ENCODE data around the gene STON2.
"Not testable (repeated sequence)": the region's sequence is repeated elsewhere in the genome, so short reads cannot be mapped to it uniquely, and the experiment has no call there.

GRCh38 chr14:81236849-81237248, 163.3 kb downstream of the STON2 start:
- not testable (repeated sequence) for TF ChIP-seq CTCF (IDR thresholded peaks at IDR 0.05); POLR2AphosphoS5 (IDR thresholded peaks at IDR 0.05; ENCODE audit: low read depth, low read length); SIN3A (IDR thresholded peaks at IDR 0.05; ENCODE audit: borderline replicate concordance, insufficient read depth, low read depth, low read length)
- TF ChIP-seq, protein P1, sequence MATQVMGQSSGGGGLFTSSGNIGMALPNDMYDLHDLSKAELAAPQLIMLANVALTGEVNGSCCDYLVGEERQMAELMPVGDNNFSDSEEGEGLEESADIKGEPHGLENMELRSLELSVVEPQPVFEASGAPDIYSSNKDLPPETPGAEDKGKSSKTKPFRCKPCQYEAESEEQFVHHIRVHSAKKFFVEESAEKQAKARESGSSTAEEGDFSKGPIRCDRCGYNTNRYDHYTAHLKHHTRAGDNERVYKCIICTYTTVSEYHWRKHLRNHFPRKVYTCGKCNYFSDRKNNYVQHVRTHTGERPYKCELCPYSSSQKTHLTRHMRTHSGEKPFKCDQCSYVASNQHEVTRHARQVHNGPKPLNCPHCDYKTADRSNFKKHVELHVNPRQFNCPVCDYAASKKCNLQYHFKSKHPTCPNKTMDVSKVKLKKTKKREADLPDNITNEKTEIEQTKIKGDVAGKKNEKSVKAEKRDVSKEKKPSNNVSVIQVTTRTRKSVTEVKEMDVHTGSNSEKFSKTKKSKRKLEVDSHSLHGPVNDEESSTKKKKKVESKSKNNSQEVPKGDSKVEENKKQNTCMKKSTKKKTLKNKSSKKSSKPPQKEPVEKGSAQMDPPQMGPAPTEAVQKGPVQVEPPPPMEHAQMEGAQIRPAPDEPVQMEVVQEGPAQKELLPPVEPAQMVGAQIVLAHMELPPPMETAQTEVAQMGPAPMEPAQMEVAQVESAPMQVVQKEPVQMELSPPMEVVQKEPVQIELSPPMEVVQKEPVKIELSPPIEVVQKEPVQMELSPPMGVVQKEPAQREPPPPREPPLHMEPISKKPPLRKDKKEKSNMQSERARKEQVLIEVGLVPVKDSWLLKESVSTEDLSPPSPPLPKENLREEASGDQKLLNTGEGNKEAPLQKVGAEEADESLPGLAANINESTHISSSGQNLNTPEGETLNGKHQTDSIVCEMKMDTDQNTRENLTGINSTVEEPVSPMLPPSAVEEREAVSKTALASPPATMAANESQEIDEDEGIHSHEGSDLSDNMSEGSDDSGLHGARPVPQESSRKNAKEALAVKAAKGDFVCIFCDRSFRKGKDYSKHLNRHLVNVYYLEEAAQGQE (IDR thresholded peaks at IDR 0.05; ENCODE audit: insufficient read depth in 1 of 2, low read depth in 2 of 2, low read length in 1 of 2): not testable (repeated sequence)
